ENCODE data around the gene NUP88. TPM values are rescaled to one million over a fixed set of nuclear protein-coding genes. Genes with fewer than 3 reads are reported as not detected.

The NUP88 gene
- total and polyA plus RNA-seq, 8 donors: 33.0 to 74.9 (median 65.1) TPM

- intact Hi-C loops (cut with DNase I): no loop called here
- TF ChIP-seq, protein P1, sequence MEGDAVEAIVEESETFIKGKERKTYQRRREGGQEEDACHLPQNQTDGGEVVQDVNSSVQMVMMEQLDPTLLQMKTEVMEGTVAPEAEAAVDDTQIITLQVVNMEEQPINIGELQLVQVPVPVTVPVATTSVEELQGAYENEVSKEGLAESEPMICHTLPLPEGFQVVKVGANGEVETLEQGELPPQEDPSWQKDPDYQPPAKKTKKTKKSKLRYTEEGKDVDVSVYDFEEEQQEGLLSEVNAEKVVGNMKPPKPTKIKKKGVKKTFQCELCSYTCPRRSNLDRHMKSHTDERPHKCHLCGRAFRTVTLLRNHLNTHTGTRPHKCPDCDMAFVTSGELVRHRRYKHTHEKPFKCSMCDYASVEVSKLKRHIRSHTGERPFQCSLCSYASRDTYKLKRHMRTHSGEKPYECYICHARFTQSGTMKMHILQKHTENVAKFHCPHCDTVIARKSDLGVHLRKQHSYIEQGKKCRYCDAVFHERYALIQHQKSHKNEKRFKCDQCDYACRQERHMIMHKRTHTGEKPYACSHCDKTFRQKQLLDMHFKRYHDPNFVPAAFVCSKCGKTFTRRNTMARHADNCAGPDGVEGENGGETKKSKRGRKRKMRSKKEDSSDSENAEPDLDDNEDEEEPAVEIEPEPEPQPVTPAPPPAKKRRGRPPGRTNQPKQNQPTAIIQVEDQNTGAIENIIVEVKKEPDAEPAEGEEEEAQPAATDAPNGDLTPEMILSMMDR (IDR thresholded peaks at IDR 0.05): no peak
- no peak overlapping the region for H3K27ac ChIP-seq
- no peak for ATAC-seq
- H3K27me3 ChIP-seq: no peaks in the 10 kb centered on the region
- no peak for DNase-seq
- no peaks in the 10 kb centered on the region for H3K9me3 ChIP-seq
- H3K4me1 ChIP-seq: no peaks in the 10 kb centered on the region
- peaks cover 0 to 83% of the 10 kb centered on the region in 2 donors for H3K36me3 ChIP-seq
- no peak overlapping the region for H3K4me3 ChIP-seq
Measured at GRCh38 chr17:5361426-5361825, 58.0 kb downstream of the NUP88 start.

DNA sequence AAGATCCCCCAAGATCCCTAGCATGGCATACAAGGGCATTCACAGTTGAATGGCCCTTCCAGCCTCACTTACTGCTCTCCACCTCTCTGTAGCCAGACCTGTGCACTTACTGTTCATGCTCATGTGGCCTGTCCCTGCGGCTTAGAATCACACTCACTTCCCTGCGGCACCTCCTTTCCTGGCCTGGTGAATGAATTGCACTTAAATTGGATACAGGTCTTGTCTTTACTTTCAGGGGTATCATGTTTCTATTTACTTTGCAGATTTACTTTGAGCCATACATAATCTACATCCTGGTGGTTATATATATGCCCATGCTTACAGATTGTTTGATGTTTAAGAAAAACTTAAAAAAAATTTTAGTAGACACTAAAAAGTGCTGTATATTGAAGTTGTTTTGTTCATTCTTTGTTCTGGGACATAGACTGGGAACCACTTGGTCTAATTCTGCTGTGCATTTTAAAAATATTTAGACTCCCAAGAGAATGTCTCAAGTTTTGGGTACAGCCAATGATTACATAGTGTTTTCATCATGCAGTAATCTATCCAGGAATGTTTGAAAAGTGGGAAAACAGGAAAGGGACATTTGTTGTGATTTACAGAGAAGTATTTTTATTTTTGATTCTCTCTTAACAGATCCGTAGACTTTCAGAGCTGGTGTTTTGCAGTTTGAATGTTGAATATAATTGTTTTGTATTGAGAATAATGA, 63.9 kb downstream of the NUP88 start:
- no peak for ATAC-seq
- Histone ChIP-seq H3K27me3 (no peaks in the 10 kb centered on the region), H3K27ac (no peak overlapping the region), H3K9me3 (no peaks in the 10 kb centered on the region), H3K4me3 (no peak overlapping the region), H3K36me3 (peaks cover 0 to 97% of the 10 kb centered on the region in 2 donors), H3K4me1 (no peaks in the 10 kb centered on the region)
- DNase-seq: no peak
- intact Hi-C loops (cut with DNase I): no loop called here
- TF ChIP-seq, protein P1 (IDR thresholded peaks at IDR 0.05): no peak

GRCh38 chr17:5354886-5355415, 64.5 kb downstream of the NUP88 start:
- no peaks in the 10 kb centered on the region for H3K9me3 ChIP-seq
- intact Hi-C loops (cut with DNase I): no loop called here
- H3K27ac ChIP-seq: no peak overlapping the region
- H3K4me1 ChIP-seq: no peaks in the 10 kb centered on the region
- DNase-seq (no peak), ATAC-seq (no peak)
- TF ChIP-seq, protein P1 (IDR thresholded peaks at IDR 0.05): no peak
- H3K4me3 ChIP-seq: no peak overlapping the region
- no peaks in the 10 kb centered on the region for H3K27me3 ChIP-seq
- peaks cover 0 to 97% of the 10 kb centered on the region in 2 donors for H3K36me3 ChIP-seq

- H3K4me1 ChIP-seq: no peaks in the 10 kb centered on the region
- no peak overlapping the region for H3K27ac ChIP-seq
- no peaks in the 10 kb centered on the region for H3K27me3 ChIP-seq
- ATAC-seq (no peak), DNase-seq (no peak)
- intact Hi-C loops (cut with DNase I): no loop called here
- H3K36me3 ChIP-seq: peaks cover 0 to 97% of the 10 kb centered on the region in 2 donors
- no peak overlapping the region for H3K4me3 ChIP-seq
- TF ChIP-seq, protein P1 (IDR thresholded peaks at IDR 0.05): no peak
- no peaks in the 10 kb centered on the region for H3K9me3 ChIP-seq
Measured at GRCh38 chr17:5354310-5354709, 65.2 kb downstream of the NUP88 start.

DNA sequence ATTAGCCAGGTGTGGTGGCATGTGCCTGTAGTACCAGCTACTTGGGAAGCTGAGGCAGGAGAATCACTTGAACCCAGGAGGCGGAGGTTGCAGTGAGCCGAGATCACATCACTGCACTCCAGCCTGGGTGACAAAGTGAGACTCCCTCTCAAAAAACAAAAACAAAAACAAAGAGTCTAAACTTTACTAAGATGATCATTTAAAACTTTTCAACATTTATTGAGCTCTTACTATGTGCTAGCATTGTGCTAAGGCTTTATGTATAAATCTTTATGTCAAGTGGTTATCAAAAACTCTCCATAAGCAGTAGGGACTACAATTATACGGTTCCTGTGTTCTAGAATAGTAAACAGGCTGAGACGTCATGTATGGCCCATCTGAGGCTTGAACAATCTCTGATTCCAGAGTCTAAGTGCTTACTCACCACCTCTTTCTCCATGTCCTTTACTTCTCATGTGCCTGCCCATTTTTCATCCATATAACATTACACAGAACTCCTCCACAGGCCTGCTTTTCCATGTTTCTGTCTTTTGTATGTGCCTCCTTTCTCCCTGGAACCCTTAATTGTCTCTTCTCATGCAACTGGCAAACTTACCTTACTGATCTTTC, 66.7 kb downstream of the NUP88 start:
- Histone ChIP-seq H3K27ac (no peak overlapping the region), H3K9me3 (no peaks in the 10 kb centered on the region), H3K36me3 (peaks cover 0 to 97% of the 10 kb centered on the region in 2 donors), H3K4me1 (no peaks in the 10 kb centered on the region), H3K4me3 (no peak overlapping the region), H3K27me3 (no peaks in the 10 kb centered on the region)
- no peak for ATAC-seq
- TF ChIP-seq, protein P1 (IDR thresholded peaks at IDR 0.05): no peak
- intact Hi-C loops (cut with DNase I): no loop called here
- no peak for DNase-seq

Measured in left lung (tissue), 10 donors.